NCI-H69 (cell line): ENCODE measurements around the gene TXK.
"Not testable (repeated sequence)": the region's sequence is repeated elsewhere in the genome, so short reads cannot be mapped to it uniquely, and the experiment has no call there.

Source experiments
- DNase-seq: peaks from one replicate; lab custom pipeline; 2025; lab: John Stamatoyannopoulos, UW

The TXK gene

DNA sequence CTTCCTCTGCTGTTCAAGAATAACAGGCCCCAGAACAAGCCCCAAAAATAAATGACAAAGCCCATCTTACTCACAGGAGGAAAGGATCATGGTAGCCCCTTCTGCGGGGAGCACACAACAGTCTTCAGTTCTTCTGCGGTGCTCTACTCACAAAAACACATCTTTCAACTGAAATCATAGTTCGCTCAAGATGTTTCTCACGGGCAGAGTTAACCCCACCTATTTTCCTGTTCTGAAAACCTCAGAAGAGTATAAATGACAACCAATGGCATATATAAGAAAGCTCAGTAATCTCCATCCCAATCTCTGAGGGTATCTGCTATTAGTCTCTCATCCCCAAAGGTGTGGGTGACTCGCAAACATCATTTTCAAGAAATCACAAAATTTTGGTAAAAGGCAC is at the start of gene TXK:
Gene TXK (minus strand): TSS at position 170 of the 400 bp plus-strand sequence. CDS start 80 bp downstream, at position 90.
- DNase-seq = no peak

DNA sequence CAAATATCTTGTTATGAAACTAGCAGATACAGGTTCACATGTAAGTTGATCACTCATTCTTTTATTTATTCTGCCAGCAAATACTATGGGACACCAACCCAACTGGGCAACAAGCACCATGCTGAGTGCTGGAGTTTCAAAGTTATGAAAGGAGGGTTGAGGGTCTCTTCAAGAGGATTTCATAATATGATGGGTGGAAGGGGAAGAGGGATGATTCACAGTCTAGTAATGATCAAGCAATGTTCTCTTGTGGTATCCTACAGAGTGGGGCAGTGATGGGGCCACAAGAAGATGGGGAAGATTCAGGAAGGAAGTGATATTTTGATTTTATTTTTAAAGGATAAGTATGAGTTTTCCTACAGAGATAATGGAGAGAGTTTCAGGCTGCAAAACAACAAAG is 46.2 kb upstream of the TXK start:
- no peak for DNase-seq

- peak; percentile 69 for DNase-seq
These were observed 44.9 kb upstream of the TXK start for GRCh38 chr4:48178931-48179330.

DNA sequence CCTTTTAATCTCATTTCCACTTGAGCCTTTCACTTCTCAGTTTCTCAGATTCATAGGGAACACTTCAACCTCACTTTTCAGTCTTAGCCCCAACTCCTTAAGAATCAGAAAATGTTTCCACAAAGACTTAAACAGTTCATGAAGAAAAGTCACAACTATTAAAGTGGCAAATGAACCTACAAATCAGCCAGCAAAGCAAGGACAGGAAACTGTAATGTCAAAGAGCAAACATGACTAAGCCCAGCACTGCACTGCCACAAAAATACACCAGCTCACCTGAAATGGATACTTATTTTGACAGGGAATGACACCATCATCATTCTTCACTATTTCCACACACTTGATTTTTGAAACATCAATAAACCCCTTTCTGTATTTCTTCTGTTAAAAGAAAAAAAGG is 41.8 kb upstream of the TXK start:
- DNase-seq = peak; percentile 10

DNA sequence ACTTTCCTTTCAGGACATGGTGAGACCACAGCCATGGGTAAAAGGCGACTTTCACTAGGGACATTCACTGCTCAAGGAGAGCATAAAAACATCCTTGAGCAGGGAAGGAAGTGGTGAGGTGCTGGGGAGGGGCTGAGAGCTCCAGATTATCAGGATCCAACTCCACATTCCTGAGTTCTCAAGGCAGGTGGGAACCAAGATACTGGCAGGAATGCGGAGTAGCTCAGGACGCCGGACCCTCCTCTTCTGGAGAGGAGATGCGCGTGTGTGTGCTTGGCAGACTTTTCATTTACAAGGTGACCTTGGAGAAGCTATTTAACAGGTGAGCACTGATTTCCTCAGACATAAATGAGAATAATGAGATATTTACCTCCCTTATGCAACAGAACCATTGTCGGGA is 41.3 kb upstream of the TXK start:
- no peak for DNase-seq

DNA sequence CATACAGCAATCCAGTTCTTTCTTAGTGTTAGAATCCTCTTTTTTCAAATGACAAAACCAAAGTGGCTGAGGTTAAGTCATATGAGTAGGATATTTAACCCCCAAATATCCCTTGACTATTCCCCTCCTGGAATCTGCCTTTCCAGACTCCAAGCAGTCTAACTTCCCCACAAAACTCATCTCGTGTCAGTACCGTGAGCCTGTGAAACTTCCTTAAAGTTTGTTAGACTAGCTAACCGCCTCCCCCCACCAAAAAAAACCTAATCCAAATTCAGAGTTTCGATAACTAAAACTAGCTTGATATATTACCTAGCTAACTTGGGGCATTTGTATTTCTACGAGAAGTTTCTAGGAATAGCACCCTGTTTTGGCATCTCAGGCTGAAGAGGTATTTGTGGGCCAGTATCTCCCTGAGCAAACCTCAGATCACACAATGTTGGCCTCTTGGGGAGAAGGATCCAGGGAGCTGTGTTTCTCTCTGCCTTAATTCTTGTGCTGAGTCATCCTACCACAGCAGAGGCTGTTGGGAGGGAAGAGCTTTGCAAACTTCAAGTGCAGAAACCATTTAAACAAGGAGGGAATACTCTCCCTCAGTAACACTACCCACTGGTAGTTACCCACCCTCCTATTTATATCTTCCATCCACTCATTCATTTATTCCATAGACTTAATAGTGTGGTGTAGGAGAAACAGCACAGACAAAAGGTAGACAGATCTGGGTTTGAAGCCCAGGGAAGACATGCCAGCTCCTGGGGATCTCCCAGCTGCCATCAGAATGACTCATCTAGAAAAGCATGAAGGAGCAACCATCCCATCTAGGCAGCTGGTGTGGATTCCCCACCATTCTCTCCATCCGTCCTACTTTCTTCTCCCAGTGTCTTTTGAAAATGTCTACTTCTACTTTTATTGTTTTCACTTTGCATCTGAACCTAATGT is 39.3 kb upstream of the TXK start:
- DNase-seq = peak; percentile 45

DNA sequence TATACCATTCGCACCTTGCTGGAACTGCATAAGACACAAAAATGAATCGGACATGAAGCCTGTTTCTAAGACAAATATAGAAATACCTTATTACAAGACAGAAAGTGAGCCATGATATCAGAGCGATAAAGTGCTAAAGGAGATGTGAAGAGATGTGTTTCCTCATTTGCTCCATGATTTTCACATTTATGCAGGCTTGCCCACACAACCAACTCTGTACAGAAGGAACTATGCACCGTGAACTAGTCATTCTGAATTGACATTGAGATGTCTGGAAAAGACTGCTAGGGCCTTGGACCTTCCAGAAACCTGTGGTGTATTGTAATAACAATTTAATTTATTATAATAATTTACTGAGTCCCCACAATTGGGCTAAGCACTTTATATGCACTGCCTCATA is 38.6 kb upstream of the TXK start:
- no peak for DNase-seq

DNA sequence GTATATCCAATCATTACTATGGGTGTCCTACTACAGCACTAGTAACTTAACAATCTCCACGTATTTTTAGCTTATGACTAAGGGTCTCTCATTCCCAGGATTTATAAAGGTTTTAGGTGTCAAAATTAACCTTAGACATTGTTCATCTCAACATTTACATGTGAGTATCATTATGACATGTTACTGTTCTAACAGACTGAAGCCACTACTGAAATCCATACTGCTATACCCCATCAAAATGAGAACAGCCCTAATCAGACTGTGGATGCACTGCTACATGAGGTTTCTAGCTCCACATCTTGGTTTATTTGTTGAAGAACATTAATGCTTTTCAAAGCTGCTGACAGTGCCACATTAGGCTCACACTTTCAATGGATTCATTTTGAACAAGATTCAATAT is 35.6 kb upstream of the TXK start:
- no peak for DNase-seq

DNA sequence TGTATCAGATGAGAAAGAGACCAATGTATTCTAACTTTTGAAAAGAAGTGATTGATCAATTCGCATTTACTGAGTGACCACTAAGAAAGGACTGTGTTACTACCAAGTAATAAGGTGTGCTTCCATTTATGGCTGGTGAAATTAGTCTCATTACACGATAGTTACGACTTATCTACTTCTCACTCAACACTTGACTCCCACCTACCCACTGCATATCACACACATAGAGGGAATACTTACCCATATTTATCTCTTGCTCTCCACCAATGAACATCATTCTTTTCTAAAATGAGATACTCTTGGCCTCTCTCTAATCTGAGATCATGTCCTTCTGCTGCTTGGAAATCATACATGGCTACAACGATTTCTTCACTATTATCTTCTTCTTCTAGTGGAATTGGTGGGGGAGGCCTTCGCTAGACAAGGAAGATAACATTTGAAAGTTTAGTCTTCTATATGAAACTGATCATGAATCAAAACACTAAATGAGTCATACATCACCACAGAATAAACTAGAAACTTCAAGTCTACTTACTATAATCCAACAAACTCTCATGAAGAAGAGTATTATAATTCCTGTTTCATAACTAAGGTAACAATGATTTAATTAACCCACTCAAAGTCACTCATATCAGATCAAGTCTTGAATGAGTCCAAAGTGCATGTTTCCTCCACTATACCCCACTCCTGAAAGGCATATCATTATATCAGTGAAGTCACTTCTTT is 33.7 kb upstream of the TXK start:
- DNase-seq = no peak

- not testable (repeated sequence) for DNase-seq
These were observed 30.5 kb upstream of the TXK start for GRCh38 chr4:48164561-48164960.

DNA sequence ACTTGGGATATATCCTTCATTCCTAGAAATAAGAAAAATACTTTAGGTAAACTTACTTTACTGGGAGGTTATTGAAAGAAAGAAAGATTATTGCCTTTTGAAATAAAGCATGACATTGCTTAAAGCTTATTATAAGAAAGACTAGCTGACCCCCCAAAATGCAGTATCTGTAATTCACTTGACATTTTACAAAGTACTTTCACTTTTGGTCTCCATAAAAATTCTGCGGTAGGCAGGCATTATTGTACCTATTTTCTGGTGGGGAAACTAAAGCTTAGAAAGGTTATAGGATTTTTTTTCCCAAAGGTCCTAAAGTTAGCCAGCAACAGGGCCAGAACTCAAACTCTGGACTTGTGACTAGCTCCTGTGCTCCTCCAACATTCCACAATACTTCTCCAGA is 29.7 kb upstream of the TXK start:
- DNase-seq = no peak

- no peak for DNase-seq
These were observed 28.1 kb upstream of the TXK start for GRCh38 chr4:48162162-48162561.

DNA sequence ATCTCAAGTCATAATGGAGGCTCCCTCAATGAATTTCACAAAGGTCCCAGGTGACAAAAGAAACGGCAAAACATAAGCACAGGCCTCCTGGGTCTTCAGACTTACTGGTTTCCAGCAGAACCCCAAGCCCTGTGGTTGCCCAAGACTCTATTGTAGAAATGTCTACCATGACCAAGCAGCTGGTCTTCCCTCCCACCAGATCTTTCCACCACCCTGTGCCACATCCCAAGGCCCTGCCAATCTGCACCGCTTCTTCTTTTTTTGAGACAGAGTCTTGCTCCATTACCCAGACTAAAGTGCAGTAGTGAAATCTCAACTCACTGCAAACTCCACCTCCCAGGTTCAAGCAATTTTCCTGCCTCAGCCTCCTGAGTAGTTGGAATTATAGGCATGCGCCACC is 23.2 kb upstream of the TXK start:
- no peak for DNase-seq

DNA sequence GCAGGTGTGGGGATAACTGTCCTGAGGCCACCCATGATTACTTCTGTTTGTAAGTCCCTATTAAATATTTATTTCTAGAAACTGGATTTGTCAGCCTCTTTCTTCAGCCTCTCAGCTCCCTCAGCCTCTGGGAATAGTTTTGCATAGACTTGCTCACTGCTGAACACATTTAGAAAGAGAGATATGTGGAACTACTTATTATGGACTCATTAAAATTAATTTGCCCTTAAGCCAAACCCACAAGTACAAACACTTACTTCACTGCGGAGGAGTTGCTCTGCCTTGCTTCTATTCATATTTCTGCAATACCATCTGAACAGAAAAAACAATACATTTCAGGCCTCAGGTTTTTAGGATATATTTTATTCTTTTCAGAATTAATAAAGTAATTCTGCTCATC is 22.4 kb upstream of the TXK start:
- no peak for DNase-seq

DNA sequence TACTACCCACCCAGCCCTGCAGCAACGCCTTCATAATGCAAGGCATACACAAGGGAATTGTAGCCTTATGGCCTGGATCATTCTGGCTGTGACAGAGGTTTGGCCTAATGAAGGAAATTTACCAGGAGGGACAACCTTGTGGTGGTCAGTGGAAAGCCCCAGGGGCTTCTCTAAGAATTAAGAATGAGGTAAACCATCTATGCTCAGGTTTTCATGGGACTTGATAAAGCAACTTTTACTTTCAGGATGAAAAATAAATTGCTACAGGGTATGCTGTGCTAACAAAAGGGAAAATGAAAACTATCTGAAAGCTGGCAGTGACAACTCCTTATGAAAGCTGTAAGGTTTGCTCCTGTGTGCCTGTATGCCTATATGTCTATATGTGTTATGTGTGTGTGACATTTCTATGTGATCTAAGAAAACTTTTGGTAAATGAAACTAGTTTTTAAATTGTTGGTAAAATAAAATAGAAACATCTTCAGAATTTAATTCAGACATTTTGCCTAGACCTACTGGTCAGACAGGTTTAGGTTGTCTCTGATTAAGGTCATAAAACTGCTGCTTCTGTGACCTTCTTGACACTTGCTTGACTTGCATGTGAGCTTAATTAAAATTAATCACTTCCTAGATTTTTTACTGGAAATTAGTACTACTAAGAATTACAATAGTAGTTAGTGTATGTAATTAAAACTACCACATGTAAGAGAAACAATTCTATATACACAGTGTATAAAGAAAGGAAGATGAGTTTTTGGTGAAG is 19.9 kb upstream of the TXK start:
- no peak for DNase-seq

GRCh38 chr4:48152259-48152658 is 18.2 kb upstream of the TXK start:
- DNase-seq = no peak

- no peak for DNase-seq
These were observed 15.8 kb upstream of the TXK start for GRCh38 chr4:48149827-48150370.

DNA sequence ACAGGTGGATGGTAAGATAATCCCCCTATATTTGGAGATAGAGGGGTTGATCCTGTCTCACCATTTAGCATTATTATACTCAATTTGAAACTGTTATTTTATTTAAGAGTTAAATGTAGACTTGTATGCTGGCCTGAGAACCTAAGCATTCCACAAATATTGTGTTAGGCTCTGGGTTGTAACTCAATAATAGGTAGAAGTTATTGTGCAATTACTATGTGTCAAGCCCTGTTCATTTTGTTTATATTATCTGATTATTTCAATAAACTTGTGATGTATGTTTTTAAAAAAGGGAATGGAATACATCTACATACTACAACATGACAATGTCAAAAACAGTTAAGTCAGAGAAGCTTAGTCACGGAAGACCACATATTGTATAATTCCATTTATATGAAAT is 13.6 kb upstream of the TXK start:
- DNase-seq = no peak

GRCh38 chr4:48141048-48141447 is 7.0 kb upstream of the TXK start:
- DNase-seq = peak; percentile 50

DNA sequence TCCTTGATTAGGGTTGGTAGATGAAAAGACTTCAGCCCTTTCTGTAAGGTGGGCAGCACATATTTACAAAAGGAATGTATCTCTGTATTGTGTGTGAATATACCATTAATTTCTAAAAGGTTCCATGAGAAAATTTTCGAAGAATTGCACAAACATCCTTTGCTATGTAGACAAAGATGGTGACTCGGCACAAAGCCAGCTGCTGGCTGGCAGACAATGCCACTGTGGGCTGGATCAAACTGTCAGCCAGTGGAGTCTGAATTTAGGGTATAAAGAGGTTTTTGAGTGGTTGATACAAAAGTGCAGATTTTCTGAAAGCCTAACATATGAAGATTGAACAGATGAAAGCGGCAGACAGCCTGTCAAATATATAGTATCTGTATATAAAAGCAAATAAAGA is 5.6 kb upstream of the TXK start:
- DNase-seq = no peak

DNA sequence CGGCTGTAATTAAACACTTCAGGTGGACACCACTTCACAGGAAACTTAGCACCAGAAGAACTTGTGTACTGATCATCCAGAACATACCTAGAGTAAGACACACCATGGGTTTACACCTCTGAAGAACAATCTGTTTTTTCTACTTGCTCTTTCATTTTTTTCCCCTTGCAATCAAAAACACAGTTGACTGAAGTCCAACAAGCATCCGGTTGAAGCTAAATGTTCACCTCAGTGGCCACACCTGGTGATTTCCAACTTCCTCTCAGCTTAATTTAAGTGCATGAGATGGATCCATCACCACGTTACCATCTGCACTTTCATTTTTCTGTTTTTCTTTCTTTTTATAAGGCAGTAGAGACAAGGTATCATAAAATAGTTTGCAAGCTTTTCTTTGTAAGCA is 4.9 kb upstream of the TXK start:
- no peak for DNase-seq

DNA sequence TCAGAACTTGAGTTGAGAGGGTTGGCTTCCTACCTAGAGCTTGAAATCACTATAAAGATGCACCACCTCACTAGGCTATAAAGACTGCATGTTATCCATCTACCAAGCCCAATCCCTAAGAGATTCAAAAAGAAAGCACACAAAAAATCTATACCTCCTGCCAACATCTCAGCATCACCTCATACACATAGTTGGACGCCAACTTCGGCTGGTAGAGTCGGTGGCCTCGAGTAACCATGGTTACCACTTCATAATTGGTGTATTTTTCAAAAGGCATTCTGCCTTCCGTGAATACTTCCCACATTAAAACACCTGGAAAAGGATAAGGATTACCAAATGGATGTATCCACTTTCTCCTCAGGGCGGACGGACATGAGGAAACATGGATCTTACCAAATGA is 4.5 kb upstream of the TXK start:
- DNase-seq = no peak
